ENCODE data around the gene MRTFA.

GRCh38 chr22:40609216-40609615 lies 27.3 kb downstream of the MRTFA start:
- TF ChIP-seq HOXA7 (CRISPR knock-in tag; IDR thresholded peaks at IDR 0.05) (no peak), CTCF (IDR thresholded peaks at IDR 0.05) (no peak), EP300 (IDR thresholded peaks at IDR 0.05) (no peak), POLR2A (IDR thresholded peaks at IDR 0.05; ENCODE audit: low read length) (no peak), BHLHE40 (IDR thresholded peaks at IDR 0.05; ENCODE audit: low read depth, low read length) (no peak), HMGXB4 (CRISPR knock-in tag; IDR thresholded peaks at IDR 0.05; ENCODE audit: borderline replicate concordance) (no peak), TP53 (CRISPR knock-in tag; IDR thresholded peaks at IDR 0.05) (no peak), RAD21 (conservative IDR thresholded peaks at IDR 0.05 in 1 of 2, IDR thresholded peaks at IDR 0.05 in 1 of 2) (no peak), PBX3 (IDR thresholded peaks at IDR 0.05) (no peak)

All from A549 (cell line).